HCT116 (cell line): ENCODE measurements around the gene RAB34. TPM values are rescaled to one million over a fixed set of nuclear protein-coding genes. Genes with fewer than 3 reads are reported as not detected.
A peak's percentile ranks its signal among the peaks of the same experiment; 100 is the strongest.

Experiments used
- ATAC-seq: fragments of 200-7000 bp; cut with Tn5 transposase; 2 replicates; pipeline ENCODE4 v1.9.1; 2020; ENCODE audit warnings: mild to moderate bottlenecking, moderate library complexity
- BruUV-seq: library from RNA; stranded (reverse); fragments of 400-500 nt; replicated peaks from 2 replicates; lab custom pipeline; 2021; lab: Mats Ljungman, UMichigan
- CTCF ChIA-PET: fragments of 300-600 bp; sonication (Branson Sonifier 250); formaldehyde crosslinking; loops from one replicate; lab custom pipeline; 2021; ENCODE audit warnings: antibody characterized with exemption; lab: Charles Lee
- POLR2A ChIA-PET: fragments of 300-600, 350-600 bp; sonication (Branson Sonifier 250); formaldehyde crosslinking; loops from one replicate; lab custom pipeline; 2021; ENCODE audit warnings: antibody characterized with exemption; lab: Charles Lee
- RAD21 ChIA-PET, 2 experiments: fragments of 300-600 bp; sonication (Branson Sonifier 250); formaldehyde crosslinking; loops; one replicate each; lab custom pipeline; 2023; ENCODE audit warnings: low total read pairs in 2 of 2; ENCODE audit not compliant: uncharacterized antibody in 2 of 2, unreplicated experiment in 2 of 2, low non-redundant PET in 1 of 2; lab: Charles Lee
- DNase-seq: peaks from one replicate; pipeline ENCODE4 v3.0.0-alpha.2; 2010; ENCODE audit warnings: low read depth, low spot score
- H2AFZ ChIP-seq: fragments of 200-600 bp; shearing (Covaris generic), sonication (generic); 2 replicates; pipeline ENCODE4 v1.6.1; 2017; ENCODE audit warnings: low read depth, mixed run types, mixed read lengths, antibody characterized with exemption, low read length; ENCODE audit not compliant: poor library complexity, severe bottlenecking
- H3K27ac ChIP-seq: 2 replicates; pipeline ENCODE4 v1.5.1; 2012; ENCODE audit warnings: low read depth, low read length
- H3K27me3 ChIP-seq: fragments of 200-600 bp; sonication (generic); 2 replicates; pipeline ENCODE4 v1.6.1; 2016; ENCODE audit warnings: mixed run types, low read length, mixed read lengths; ENCODE audit not compliant: insufficient read depth
- H3K36me3 ChIP-seq, 2 experiments: fragments of 200-500 bp in 1 of 2; fragments of 200-600 bp in 1 of 2; sonication (Bioruptor generic) in 1 of 2; sonication (generic) in 1 of 2; 2 replicates each; pipeline versions ENCODE4 v1.5.1 to v1.6.1; 2014 to 2016; ENCODE audit warnings: low read length in 2 of 2, inconsistent platforms in 1 of 2, mixed read lengths in 1 of 2, mixed run types in 1 of 2; ENCODE audit not compliant: insufficient read depth in 2 of 2, control insufficient read depth in 1 of 2
- H3K4me1 ChIP-seq, 2 experiments: fragments of 200-600 bp in 1 of 2; sonication (generic) in 1 of 2; 2 replicates each; pipeline versions ENCODE4 v1.5.1 to v1.6.1; 2012 to 2017; ENCODE audit warnings: low read length in 2 of 2, inconsistent platforms in 1 of 2, mild to moderate bottlenecking in 1 of 2, mixed read lengths in 1 of 2, mixed run types in 1 of 2, moderate library complexity in 1 of 2; ENCODE audit not compliant: insufficient read depth in 2 of 2, control insufficient read depth in 1 of 2
- H3K4me2 ChIP-seq: fragments of 200-600 bp; sonication (generic); 2 replicates; pipeline ENCODE4 v1.6.1; 2017; ENCODE audit warnings: mixed run types, low read length, mixed read lengths
- H3K4me3 ChIP-seq, 2 experiments: fragments of 200-600 bp in 1 of 2; sonication (generic) in 1 of 2; replicated peaks in 1 of 2; 2 replicates each; pipeline ENCODE4 v1.5.1; 2011 to 2016; ENCODE audit warnings: low read length in 2 of 2, control low read depth in 1 of 2, low read depth in 1 of 2, mild to moderate bottlenecking in 1 of 2, mixed read lengths in 1 of 2, mixed run types in 1 of 2
- H3K79me2 ChIP-seq: fragments of 200-600 bp; sonication (generic); 2 replicates; pipeline ENCODE4 v1.6.1; 2017; ENCODE audit warnings: mild to moderate bottlenecking, mixed run types, low read length, moderate library complexity, mixed read lengths; ENCODE audit not compliant: insufficient read depth
- H3K9ac ChIP-seq: fragments of 200-600 bp; sonication (generic); 2 replicates; pipeline ENCODE4 v1.6.1; 2016; ENCODE audit warnings: low read length, mixed read lengths
- H3K9me2 ChIP-seq: fragments of 200-600 bp; sonication (generic), shearing (Covaris generic); 2 replicates; pipeline ENCODE4 v1.6.1; 2017; ENCODE audit warnings: mixed run types, mild to moderate bottlenecking, moderate library complexity; ENCODE audit not compliant: insufficient read depth
- H3K9me3 ChIP-seq, 2 experiments: fragments of 200-500 bp in 1 of 2; fragments of 200-600 bp in 1 of 2; sonication (Bioruptor generic) in 1 of 2; sonication (generic) in 1 of 2; 2 replicates each; pipeline ENCODE4 v1.6.1; 2014 to 2017; ENCODE audit warnings: low read length in 2 of 2, mixed read lengths in 2 of 2, inconsistent platforms in 1 of 2, low read depth in 1 of 2, mild to moderate bottlenecking in 1 of 2, mixed run types in 1 of 2, moderate library complexity in 1 of 2; ENCODE audit not compliant: control insufficient read depth in 1 of 2, insufficient read depth in 1 of 2
- H4K20me1 ChIP-seq: fragments of 200-600 bp; sonication (generic), shearing (Covaris generic); 2 replicates; pipeline ENCODE4 v1.6.1; 2017; ENCODE audit warnings: mixed run types, mild to moderate bottlenecking, moderate library complexity; ENCODE audit not compliant: insufficient read depth
- ATF3 ChIP-seq: IDR thresholded peaks from 2 replicates; pipeline ENCODE4 v1.6.1; 2012
- EGR1 ChIP-seq: IDR thresholded peaks from 2 replicates; pipeline ENCODE4 v1.6.1; 2012; ENCODE audit warnings: low read depth
- EZH2 ChIP-seq: fragments of 200-600 bp; sonication (generic); IDR thresholded peaks from 2 replicates; pipeline ENCODE4 v1.6.1; 2017; ENCODE audit warnings: antibody characterized with exemption, mixed run types
- POLR2A ChIP-seq: IDR thresholded peaks from 2 replicates; pipeline ENCODE4 v1.7.0; 2011; ENCODE audit warnings: borderline replicate concordance; ENCODE audit not compliant: insufficient read depth, insufficient read length; ENCODE audit errors: extremely low read depth
- POLR2AphosphoS5 ChIP-seq: IDR thresholded peaks from 2 replicates; pipeline ENCODE4 v1.6.1; 2011; ENCODE audit warnings: mild to moderate bottlenecking, low read depth, low read length, moderate library complexity
- TCF7L2 ChIP-seq: IDR thresholded peaks from 2 replicates; pipeline ENCODE4 v1.7.0; 2011; ENCODE audit warnings: borderline replicate concordance, inconsistent platforms; ENCODE audit not compliant: insufficient read depth, insufficient read length; ENCODE audit errors: extremely low read depth
- ZFX ChIP-seq: fragments of 450-650 bp; IDR thresholded peaks from 2 replicates; pipeline ENCODE4 v1.6.1; 2017
- intact Hi-C: fragments of 100-400 bp; cut with micrococcal nuclease; formaldehyde crosslinking; loops from 2 replicates; pipeline ENCODE4 v1.10.0; 2022
- total RNA-seq: library from RNA; stranded (reverse); gene quantifications from one replicate; pipeline ENCODE4 v1.2.1, GENCODE V29; 2021; ENCODE audit not compliant: unreplicated experiment
- TF ChIP-seq, protein P1 (sequence below): IDR thresholded peaks from 2 replicates; pipeline ENCODE4 v1.6.1; 2012

RAB34 gene
- total RNA-seq, 1 experiment from 2014 or later: 0.59 TPM

DNA sequence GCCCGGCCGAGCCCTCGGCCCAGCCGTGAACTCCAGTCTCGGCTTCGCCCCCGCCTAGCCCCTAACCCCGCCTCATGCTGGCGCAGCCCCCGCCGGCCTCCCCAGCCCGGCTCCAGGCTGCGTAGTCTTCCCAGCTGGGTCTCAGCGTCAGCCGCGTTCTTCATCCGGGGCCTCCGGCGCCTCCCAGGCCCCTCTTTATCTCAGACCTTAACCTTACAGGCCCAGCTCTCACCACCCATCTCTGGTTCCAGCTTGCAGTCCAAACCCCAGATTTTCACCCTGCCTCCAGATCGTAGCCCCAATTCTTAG lies 6.0 kb downstream of the RAB34 start, which contains the start of gene PROCA1:
Gene PROCA1, minus strand, starts transcription at position 166 of the 309 bp plus-strand sequence. CDS start 228 bp downstream, outside the sequence.
- CTCF ChIA-PET: interaction anchor here (0.6 to 1.5 kb wide), 5 partner anchors 8 to 405 kb away, joined by 3 to 7 read pairs (median 3); partner anchors contain the start of gene RPL23A

GRCh38 chr17:28710861-28711722 lies 6.6 kb downstream of the RAB34 start:
- no TSS peak for BruUV-seq
- peak overlapping the region; percentile 75 for H3K27ac ChIP-seq
- ATAC-seq: peak; percentile 97
- peak overlapping the region; percentile 91 for H3K4me2 ChIP-seq
- H2AFZ ChIP-seq: no peak overlapping the region
- H4K20me1 ChIP-seq: no peaks in the 10 kb centered on the region
- H3K36me3 ChIP-seq: no peaks in the 10 kb centered on the region
- intact Hi-C loops: no loop called here
- RAD21 ChIA-PET: interaction anchor here in 1 of 2 experiments (0.7 kb wide), 1 partner anchor 14 kb away, joined by 3 read pairs; no protein-coding TSS in a partner anchor
- peak overlapping the region; percentile 74 for H3K9ac ChIP-seq
- peak; percentile 46 for DNase-seq
- peak; percentile 71; the same call in 1 of the 2 replicates for TF ChIP-seq ZFX
- TF ChIP-seq POLR2AphosphoS5: peak; percentile 83
- TF ChIP-seq POLR2A: peak; percentile 82
- TF ChIP-seq, protein P1, sequence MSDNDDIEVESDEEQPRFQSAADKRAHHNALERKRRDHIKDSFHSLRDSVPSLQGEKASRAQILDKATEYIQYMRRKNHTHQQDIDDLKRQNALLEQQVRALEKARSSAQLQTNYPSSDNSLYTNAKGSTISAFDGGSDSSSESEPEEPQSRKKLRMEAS: peak; percentile 68
- TF ChIP-seq TCF7L2: peak; percentile 44
- TF ChIP-seq EZH2: no peak
- no peak for TF ChIP-seq EGR1
- TF ChIP-seq, all 23 proteins: peak for 5
- H3K4me3 ChIP-seq: peak overlapping the region; percentile 47 to 62
- peaks cover 9 to 16% of the 10 kb centered on the region in 2 experiments for H3K4me1 ChIP-seq
- POLR2A ChIA-PET: interaction anchor here (1.0 to 3.2 kb wide), 4 partner anchors 9 to 16 kb away, joined by 6 to 42 read pairs (median 6); partner anchors contain the start of gene RPL23A
- H3K9me2 ChIP-seq: no peaks in the 10 kb centered on the region
- H3K27me3 ChIP-seq: no peaks in the 10 kb centered on the region
- H3K79me2 ChIP-seq: no peaks in the 10 kb centered on the region
- CTCF ChIA-PET: interaction anchor here (0.6 to 1.5 kb wide), 6 partner anchors 9 to 406 kb away, joined by 3 to 7 read pairs (median 3); partner anchors contain the start of gene RPL23A
- no peaks in the 10 kb centered on the region for H3K9me3 ChIP-seq

More for the DNA sequence above, 6.0 kb downstream of the RAB34 start, which contains the start of gene PROCA1:
- ATAC-seq: no peak
- intact Hi-C loops: no loop called here
- peaks cover 9 to 16% of the 10 kb centered on the region in 2 experiments for H3K4me1 ChIP-seq
- DNase-seq: no peak
- H3K9me2 ChIP-seq: no peaks in the 10 kb centered on the region
- H3K79me2 ChIP-seq: no peaks in the 10 kb centered on the region
- RAD21 ChIA-PET: interaction anchor here in 1 of 2 experiments (0.7 kb wide), 1 partner anchor 13 kb away, joined by 3 read pairs; no protein-coding TSS in a partner anchor
- peak within 1 kb of the TSS; percentile 74 for H3K9ac ChIP-seq
- H2AFZ ChIP-seq: no peak within 1 kb of the TSS
- no TSS peak for BruUV-seq
- peak within 1 kb of the TSS; percentile 75 for H3K27ac ChIP-seq
- POLR2A ChIA-PET: interaction anchor here (1.0 to 3.2 kb wide), 4 partner anchors 8 to 15 kb away, joined by 6 to 42 read pairs (median 6); partner anchors contain the start of gene RPL23A
- H3K4me2 ChIP-seq: peak within 1 kb of the TSS; percentile 91
- no peaks in the 10 kb centered on the region for H3K27me3 ChIP-seq
- no peaks in the 10 kb centered on the region for H3K9me3 ChIP-seq
- H3K36me3 ChIP-seq: no peaks in the 10 kb centered on the region
- H4K20me1 ChIP-seq: no peaks in the 10 kb centered on the region
- peak within 1 kb of the TSS; percentile 47 to 62 for H3K4me3 ChIP-seq
- no peak for TF ChIP-seq ATF3
